Hepatocyte (in vitro differentiated cells): Measurements from ENCODE around the gene CBY1.

Source experiments
- CTCF ChIP-seq: fragments of 200-600 bp; sonication (generic); IDR thresholded peaks from 2 replicates; pipeline ENCODE4 v1.5.1; 2016; ENCODE audit warnings: antibody characterized with exemption, mild to moderate bottlenecking; ENCODE audit not compliant: poor library complexity
- EZH2 ChIP-seq: fragments of 200-600 bp; sonication (generic); IDR thresholded peaks from 2 replicates; pipeline ENCODE4 v1.6.1; 2016; ENCODE audit warnings: antibody characterized with exemption, mild to moderate bottlenecking, borderline replicate concordance

DNA sequence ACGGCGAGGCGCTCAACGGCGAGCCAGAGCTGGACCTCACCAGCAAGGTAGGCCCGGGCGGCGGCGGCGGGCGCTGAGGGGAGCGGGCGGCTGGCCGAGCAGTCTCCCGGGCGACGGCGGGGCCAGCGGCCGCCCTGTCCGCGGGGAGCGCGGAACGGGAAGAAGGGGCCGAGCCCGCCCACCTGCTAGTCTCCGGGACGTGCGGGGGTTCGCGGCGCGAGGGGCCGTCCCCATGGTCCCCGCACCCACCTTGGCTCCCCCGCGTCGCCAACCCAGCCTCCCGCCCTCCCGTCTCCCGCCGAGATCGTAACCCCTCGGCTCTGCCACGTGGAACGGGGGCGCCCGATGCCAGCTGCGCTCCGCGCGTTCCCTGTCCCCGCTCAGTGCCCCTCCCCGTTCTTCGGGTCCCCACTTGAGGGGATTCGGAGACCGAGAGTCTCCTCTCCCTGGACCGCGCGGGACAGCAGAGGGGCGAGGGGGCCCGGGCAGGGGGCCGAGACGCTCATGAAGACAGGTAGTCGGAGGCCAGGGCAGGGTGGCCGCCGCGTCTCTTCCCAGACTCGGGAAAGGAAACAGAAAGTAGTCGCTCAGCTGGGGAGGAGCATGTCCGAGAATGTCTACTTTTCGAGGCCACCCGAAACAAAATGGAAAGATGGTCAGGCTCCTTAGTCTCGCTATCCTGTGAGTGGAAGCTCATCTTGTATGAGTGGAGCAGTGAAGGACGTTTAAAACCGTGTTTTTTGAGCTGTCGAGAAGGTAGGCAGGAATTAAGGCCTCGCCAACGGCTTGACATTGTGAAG is 49.9 kb downstream of the CBY1 start:
- no peak for TF ChIP-seq CTCF
- TF ChIP-seq EZH2 = no peak
